NCI-H460 (cell line): ENCODE data around the gene ENO1. TPM values are rescaled to one million over a fixed set of nuclear protein-coding genes. Genes with fewer than 3 reads are reported as not detected.

Experiments
- DNase-seq: peaks from one replicate; pipeline ENCODE4 v3.0.0-alpha.2; 2016; ENCODE audit warnings: low read depth; ENCODE audit errors: extremely low read depth
- total RNA-seq: library from RNA; depleted of rRNA; stranded (reverse); fragments of >200 nt; shearing (Covaris generic); gene quantifications from 2 replicates; pipeline ENCODE4 v1.2.3, GENCODE V29; 2014

Gene ENO1
- total RNA-seq, 1 experiment from 2014 or later: 3,383 TPM

DNA sequence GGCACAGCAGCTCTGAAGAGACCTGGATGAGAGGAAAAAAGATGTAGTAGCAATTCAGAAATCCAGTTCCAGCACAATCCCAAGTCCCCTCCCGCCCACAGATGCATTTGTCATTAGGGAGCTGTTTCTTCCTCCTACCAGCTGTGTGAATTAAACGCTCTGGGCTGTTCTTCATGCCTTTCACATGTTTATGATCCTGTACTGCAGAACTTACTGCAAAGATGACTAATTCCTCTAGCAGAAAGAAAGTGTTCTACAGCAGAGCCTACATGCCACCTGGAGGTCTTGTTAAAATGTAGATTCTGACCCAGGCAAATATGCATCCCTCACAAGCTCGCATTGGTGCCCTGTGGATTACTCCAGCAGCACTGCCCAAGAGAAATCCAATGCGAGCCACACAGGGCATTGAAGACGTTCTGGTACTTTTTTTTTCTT lies 6.5 kb downstream of the ENO1 start:
- no peak for DNase-seq

DNA sequence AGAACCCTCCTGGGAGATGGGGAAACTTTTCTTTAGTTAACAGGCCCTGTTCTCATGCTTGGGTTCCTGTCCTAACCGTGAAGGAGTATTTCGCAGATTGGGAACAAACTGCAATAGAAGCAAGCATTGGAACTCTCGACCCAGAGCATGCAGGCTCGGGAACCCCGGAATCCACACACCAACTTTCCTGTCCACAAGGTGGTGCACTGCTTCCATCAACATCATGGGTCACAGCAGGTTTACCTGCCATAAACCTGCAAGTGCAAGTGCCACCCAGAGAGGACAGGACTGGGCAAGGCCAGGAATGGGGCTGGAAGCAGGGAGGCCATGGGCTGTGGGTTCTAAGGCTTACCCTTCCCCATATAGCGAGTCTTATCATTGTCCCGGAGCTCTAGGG lies 6.9 kb downstream of the ENO1 start:
- DNase-seq: no peak

DNA sequence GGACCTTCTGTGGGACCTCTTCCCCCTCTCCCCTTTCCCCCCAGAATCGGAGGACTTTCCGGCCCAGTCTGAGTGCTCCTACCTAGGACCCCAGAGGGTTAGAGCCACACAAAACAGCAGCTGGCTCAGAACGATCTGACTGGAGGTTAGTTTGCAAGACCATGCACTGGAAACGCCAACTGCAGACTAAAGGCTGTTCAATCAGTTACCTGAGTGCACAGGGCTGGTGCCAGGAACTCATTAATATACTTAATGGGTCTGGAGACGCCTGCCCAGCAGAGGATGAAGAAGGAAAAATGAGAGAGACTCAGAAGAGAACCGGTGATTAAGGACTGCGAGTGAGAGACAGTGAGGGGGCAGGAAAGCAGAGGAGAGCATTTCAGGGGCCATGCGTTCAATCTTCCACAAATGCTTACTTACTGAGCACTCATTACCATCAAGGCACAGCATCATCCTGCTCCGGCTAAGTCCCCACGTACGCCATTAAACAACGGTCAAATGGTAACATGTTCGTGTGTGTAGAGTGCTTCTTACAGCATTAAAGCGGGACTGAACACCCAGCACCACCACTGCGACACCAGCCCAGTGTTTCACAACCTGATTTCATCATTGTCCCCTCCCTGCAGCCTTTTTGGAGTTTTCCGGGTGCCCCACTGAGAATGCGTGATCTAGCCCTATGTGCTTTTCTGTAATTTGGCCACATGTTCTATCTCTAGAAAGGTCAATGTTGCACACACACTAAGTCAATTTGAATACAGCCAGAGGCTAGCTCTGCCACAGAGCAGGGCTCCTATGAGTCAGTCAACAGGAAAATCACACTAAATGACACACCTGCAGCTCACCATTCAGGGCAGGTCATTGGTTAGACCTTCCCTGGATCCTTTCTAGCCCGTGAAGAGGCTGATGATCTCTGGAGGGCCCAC lies 7.6 kb downstream of the ENO1 start:
- no peak for DNase-seq

DNA sequence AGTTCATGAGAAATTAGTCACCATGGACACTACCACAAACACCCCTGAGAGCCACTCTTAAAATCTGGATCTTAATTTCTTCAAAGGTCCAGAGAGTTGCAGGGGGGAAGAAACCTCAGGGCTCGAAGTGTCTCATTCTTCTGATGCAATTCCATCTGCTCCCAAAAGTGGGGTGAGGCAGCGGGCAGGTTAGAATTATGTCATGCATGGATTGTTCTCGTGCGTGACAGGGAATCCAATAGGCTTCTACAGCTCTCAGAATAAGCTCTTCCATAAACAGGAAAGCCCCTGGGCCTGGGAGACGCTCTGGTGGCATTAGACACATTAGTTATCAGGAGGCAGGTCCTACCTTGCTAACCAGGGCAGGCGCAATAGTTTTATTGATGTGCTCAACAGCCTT lies 8.4 kb downstream of the ENO1 start:
- DNase-seq: no peak

DNA sequence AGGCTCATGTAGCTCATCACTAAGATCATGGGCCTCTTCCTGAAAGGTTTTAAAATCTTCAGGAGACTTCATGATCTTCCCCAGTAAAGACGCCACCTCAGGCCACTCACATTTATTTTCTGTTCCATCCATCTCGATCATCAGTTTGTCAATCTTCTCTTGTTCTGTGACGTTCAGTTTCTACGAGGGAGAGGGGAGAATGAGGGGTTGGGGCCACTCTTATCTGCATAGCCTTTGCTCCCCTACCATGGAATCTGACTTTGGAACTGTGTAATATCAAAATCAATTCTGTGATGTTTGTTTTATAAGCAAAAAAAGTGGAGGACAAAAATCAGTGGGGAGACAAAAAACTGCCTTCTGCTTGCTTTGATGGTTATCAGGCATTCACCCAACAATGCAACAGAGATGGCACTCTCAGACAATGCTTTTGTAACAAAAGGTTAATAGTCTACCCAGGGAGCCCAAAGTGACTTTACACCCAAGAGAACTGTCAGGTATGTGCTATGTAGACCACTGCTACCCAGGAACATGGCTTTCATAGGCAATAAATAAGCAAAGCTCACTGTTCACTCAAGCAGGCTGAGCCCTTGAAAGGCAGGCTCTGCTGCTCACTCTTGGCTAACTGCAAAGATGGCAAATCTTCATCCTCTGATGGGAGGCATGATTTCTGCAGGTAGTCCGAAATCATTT lies 10.5 kb downstream of the ENO1 start:
- no peak for DNase-seq

DNA sequence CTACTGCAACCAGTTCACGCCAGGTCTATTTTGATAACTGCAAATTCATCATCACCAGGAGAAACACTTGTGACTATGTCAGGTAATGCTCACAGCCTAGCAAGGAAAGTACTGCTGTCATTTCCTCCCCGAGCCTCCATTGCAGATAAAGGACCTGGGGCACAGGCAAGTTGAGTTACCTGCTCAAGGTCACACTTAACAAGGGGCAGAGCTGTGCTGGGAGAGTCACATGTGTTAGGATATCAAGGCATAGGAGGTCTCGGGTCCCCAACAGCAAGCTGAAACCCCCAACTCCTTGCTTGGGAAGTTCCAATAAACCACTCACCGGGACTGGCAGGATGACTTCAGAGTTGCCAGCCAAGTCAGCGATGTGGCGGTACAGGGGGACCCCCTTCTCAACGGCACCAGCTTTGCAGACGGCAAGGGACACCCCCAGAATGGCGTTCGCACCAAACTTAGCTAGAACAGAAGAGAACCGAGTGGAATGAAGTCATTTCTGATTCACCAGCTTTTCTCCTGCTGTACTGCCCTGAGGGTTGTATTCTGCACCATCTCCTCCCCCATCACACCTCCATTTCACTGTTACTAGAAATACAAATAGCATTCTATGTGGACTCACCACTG lies 11.6 kb downstream of the ENO1 start:
- DNase-seq: no peak

DNA sequence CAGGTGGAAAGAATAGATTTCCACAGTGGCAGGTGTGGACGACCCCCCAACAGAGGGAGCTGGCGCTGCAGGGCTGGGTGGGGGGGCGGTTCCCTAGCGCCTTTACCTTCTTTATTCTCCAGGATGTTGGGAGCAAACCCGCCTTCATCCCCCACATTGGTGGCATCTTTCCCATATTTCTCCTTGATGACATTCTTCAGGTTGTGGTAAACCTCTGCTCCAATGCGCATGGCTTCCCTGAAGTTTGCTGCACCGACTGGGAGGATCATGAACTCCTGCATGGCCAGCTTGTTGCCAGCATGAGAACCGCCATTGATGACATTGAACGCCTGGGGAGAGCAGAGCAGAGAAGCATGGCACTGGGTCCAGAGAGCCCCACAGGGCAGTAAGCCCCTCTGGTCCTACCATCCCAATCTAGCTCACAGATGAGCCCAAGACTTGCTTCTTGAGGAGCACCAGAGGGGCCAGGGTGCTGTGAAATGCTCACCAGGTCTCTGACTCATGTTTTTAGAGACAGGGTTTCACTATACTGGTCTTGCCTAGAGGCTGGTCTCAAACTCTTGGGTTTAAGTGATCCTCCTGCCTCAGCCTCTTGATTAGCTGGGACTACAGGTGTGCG lies 12.2 kb downstream of the ENO1 start:
- DNase-seq: no peak

DNA sequence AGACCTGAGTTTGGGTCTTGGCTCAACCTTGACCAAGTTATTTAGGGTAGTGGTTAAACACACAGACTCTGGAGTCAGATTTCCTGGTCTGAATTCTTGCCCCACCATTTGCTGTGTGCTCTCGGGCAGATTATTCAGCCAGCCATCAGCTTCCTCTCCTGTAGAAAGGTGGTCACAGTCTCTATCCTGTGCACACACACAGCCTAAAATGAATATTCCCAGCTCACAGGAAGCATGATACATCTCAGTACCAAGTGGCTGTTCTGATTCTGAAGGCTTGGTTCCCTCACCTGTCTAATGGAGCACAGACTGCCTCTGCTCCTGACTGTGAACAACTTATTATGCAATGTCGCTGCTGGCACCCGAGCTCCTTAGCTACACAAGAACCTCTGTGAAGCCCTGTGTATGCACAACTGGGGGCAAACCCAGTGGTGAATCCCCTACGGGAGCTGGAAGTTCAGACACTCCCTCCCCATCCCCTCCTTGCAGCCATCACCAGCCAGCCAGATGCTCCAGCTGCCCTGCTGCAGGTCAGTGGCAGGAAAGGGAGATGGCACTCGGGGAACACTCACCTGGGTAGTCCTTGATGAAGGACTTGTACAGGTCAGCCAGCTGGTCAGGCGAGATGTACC lies 13.7 kb downstream of the ENO1 start:
- no peak for DNase-seq

DNA sequence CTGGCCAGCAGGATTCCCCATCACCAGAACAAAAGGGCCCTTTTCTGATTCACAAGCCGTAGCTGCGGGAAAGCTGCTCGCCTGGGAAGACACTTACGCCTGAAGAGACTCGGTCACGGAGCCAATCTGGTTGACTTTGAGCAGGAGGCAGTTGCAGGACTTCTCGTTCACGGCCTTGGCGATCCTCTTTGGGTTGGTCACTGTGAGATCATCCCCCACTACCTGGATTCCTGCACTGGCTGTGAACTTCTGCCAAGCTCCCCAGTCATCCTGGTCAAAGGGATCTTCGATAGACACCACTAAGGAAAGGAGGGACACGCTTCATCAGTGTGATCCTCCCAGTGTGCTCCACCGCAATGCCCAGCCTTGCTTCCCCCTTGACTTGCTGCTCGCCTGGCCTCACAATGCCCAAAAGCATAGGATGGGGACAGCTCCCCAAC lies 14.7 kb downstream of the ENO1 start:
- DNase-seq: no peak

DNA sequence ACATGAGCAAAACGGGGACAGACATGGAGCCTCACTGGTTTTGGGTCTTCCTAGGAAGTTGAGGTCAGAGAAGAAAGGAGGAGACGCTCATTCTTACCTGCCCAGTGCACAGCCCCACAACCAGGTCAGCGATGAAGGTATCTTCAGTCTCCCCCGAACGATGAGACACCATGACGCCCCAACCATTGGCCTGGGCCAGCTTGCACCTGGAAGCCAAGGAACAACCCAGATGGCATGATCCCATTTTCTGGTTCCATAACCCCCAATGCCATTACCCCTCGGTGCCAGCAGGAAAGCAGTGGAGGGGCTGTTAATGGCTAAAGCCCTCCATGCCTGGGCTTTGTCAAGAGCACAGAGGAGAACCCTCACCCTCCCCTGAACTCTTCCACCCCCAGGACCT lies 15.3 kb downstream of the ENO1 start:
- DNase-seq: no peak

DNA sequence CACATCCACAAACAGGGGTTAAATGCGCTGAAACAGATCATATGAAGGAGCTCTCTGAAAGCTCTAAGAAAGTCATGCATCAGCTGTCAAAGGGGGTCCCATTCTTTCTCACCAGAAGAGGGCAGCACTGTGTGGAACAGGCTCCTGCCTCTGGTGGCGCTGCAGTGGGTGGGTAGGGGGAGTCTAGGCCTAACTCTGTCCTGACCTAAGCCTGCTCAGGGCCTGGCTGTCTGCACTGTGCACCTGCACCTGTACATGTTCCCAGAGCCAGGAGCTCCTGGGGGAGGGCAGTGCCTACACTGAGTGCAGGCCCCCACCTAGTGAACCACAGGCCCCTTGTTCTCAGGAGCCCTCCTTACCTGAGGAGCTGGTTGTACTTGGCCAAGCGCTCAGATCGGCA lies 16.0 kb downstream of the ENO1 start:
- DNase-seq: no peak

DNA sequence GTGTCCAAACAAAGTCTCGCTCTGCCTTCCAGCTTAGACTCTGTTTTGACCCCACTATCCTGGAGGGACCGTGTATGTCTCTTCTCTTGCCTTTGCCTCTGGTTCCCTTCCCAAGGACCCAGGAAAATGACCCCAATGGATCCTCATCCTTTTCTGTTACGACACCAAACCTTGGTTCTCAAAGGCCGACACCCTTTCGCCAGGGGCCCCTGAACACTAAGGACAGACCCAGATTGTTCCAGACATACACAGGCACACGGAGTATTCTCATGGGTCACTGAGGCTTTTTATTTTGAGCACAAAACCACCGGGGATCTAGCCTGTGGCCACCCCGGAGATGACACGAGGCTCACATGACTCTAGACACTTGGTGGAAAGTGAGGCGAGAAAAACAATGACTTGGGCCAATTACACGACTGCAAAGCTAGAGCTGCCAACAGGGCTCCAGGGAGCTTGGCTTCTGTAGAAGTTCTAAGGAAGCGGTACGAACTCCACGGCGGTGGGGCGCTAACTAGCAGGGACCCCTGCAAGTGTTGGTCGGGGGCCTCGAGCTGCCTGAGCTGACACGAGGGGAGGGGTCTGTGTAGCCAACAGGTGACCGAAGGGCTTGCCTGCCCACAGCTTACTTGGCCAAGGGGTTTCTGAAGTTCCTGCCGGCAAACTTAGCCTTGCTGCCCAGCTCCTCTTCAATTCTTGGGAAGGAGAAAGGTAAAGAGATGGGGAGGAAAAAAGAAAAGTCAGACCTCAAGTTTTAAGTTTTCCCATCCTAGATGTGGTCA lies 17.6 kb downstream of the ENO1 start:
- no peak for DNase-seq

DNA sequence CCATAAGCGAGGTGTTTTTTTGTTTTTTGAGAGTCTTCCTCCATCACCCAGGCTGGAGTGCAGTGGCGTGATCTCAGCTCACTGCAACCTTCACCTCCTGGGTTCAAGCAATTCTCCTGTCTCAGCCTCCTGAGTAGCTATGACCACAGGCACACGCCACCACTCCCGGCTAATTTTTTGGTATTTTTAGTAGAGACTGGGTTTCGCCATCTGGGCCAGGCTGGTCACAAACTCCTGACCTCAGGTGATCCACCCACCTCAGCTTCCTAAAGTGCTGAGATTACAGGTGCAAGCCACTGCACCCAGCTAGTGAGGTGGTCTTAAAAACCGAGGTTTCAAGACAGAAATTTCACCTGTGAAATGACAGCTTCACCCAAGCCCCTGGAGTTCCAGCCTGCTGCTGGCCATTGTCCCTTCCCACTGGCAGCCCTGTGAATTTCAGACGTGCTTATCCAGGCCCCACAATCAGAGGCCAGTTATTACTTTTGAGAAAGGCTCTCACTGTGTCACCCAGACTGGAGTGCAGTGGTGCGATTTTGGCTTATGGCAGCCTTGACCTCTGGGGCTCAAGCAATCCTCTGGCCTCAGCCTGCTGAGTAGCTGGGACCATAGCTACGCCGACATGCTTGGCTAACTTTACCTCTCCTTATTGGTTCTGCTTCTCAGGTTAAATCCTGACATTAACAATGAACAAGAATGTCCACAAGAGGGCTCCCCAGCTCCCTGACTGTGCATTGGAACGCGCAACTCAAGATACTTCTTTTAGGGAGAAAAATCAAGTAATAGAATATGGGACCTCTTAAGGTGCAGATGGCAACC lies 19.4 kb downstream of the ENO1 start:
- no peak for DNase-seq

DNA sequence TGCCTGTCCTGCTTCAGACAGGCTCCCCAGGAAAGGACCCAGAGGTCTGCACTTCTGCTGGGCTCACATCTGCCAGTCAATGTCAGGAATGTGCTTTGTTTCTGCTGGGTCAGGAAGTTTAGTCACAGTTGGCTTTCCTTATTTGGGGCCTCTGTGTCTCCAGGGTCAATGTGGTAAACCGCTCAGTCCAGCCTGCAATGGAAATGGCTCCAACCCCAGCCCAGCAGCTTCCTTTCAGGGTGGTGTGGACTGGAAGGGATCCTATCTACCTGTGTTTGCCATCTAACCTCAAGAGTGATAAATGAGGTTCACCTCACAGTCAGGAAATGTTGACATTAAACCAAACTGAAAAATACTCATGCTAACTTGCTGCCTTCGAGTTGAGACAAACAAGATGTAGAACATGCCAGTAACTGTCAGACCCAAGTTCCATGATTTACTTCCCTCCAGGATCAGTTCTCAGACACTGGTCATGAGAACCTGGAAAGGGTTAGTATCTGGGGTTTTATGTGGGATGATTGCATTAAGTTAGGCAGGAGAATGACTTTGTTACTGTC lies 20.3 kb downstream of the ENO1 start:
- DNase-seq: no peak

DNA sequence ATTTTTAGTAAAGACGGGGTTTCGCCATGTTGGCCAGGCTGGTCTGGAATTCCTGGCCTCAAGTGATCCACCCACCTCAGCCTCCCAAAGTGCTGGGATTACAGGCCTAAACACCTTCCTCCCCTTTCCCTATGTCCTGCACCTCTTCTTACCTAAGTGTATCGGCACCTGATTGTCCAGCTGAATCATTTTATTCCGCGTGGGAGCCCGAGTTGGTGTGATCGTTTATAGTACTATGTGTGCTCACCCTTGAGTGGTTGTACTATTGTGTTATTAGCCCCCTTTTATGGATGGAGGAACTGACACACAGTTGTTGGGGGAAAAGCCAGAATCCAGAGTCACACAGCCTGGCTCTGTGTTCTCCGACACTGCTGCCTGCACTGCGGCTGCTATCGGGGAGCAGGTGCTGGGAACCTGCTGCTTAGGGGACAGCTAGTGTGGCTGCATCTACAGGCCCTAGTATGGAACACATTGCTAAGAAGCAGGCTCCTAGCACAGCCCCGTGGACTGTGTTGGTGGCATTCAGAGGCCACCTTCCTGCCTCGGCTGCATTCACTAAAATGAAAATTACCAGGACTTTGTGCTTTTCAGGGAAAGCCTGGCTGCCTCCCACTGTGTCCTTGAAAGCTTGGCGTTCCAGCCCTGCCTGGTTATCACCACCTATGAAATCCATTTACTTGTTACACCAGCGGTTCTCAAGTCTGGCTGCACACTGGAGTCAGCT lies 21.6 kb downstream of the ENO1 start:
- no peak for DNase-seq

DNA sequence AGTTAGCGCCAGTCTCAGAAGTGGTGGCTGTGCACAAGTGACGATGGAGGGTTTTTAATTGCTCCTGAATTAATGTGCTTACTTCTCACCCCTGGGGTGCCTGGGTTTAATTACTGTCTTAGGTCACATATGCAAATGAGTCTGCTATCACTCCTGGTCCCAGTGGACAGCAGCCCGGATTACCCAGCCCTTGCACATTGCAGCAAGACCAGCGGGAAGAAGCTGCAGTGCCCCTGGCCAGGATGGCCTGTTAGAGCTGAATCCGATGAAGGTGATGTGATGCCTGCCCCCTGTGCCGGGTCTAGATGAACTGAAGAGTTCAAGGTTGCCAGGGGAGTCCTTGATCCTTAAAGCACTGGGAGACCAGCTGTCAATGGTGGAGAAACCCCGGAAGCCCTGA lies 24.2 kb downstream of the ENO1 start:
- DNase-seq: no peak

DNA sequence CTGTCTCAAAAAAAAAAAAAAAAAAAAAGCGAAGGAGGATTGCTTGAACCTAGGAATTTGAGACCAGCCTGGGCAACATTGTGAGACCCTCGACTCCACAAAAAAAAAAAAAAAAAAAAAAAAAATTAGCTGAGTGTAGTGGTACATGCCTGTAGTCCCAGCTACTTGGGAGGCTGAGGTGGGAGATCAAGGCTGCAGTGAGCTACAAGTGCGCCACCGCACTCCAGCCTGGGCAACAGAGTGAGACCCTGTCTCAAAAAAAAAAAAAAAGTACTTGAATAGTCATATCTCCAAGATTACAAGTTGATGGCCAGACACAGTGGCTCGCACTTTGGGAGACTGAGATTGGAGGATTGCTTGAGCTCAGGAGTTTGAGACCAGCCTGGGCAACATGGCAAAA lies 27.4 kb downstream of the ENO1 start:
- no peak for DNase-seq
